ENCODE measurements around the gene TNIP2. TPM values are rescaled to one million over a fixed set of nuclear protein-coding genes. Genes with fewer than 3 reads are reported as not detected.

Gene TNIP2
- total and polyA plus RNA-seq, 2 of the 13 experiments (the other 11 are each of a cell fraction or from before 2014, with no cell fraction given) = 25.6 to 38.0 TPM

GRCh38 chr4:2793586-2794485 lies 37.7 kb upstream of the TNIP2 start (continued):
- TF ChIP-seq ZNF274 (CRISPR knock-in tag; IDR thresholded peaks at IDR 0.05) (peak; percentile 50; the same call in 1 of the 2 replicates), ZNF746 (CRISPR knock-in tag; IDR thresholded peaks at IDR 0.05) (peak; percentile 75; the same call in 1 of the 2 replicates), ZNF329 (CRISPR knock-in tag; IDR thresholded peaks at IDR 0.05; ENCODE audit: low read depth) (peak; percentile 54; the same call in 1 of the 2 replicates), KMT2A (CRISPR knock-in tag; IDR thresholded peaks at IDR 0.05) (peak; percentile 20; the same call in 1 of the 2 replicates), ZBTB14 (CRISPR knock-in tag; IDR thresholded peaks at IDR 0.05) (0 out of 2 replicates have a peak, but pooled peaks have one; percentile 21), ZNF572 (CRISPR knock-in tag; IDR thresholded peaks at IDR 0.05) (0 out of 2 replicates have a peak, but pooled peaks have one; percentile 26), ZNF770 (CRISPR knock-in tag; IDR thresholded peaks at IDR 0.05) (peak; percentile 70; the same call in 1 of the 2 replicates), BRD4 (CRISPR knock-in tag; IDR thresholded peaks at IDR 0.05) (0 out of 2 replicates have a peak, but pooled peaks have one; percentile 23), SALL1 (CRISPR knock-in tag; IDR thresholded peaks at IDR 0.05) (peak; percentile 90), TFE3 (CRISPR knock-in tag; IDR thresholded peaks at IDR 0.05) (peak; percentile 58; the same call in 1 of the 2 replicates), EED (CRISPR knock-in tag; IDR thresholded peaks at IDR 0.05) (peak; percentile 70), ZIK1 (CRISPR knock-in tag; IDR thresholded peaks at IDR 0.05; ENCODE audit: borderline replicate concordance, low read depth) (peak; percentile 81; the same call in 1 of the 2 replicates), ZNF446 (CRISPR knock-in tag; IDR thresholded peaks at IDR 0.05) (no peak), HDAC2 (CRISPR knock-in tag; IDR thresholded peaks at IDR 0.05) (peak; percentile 44; the same call in 1 of the 2 replicates), GATAD1 (CRISPR knock-in tag; IDR thresholded peaks at IDR 0.05) (0 out of 2 replicates have a peak, but pooled peaks have one; percentile 17), MXI1 (IDR thresholded peaks at IDR 0.05; ENCODE audit: borderline replicate concordance, low read depth, low read length) (peak; percentile 44; the same call in 1 of the 3 replicates), ATF7-NPFF (CRISPR knock-in tag; IDR thresholded peaks at IDR 0.05; ENCODE audit: low read depth) (0 out of 2 replicates have a peak, but pooled peaks have one; percentile 40), TAF1 (CRISPR knock-in tag; IDR thresholded peaks at IDR 0.05) (peak; percentile 55; the same call in 1 of the 2 replicates), ZBTB7A (CRISPR knock-in tag; IDR thresholded peaks at IDR 0.05) (0 out of 2 replicates have a peak, but pooled peaks have one; percentile 55), ZNF839 (CRISPR knock-in tag; IDR thresholded peaks at IDR 0.05; ENCODE audit: borderline replicate concordance) (0 out of 2 replicates have a peak, but pooled peaks have one; percentile 34), TEF (CRISPR knock-in tag; IDR thresholded peaks at IDR 0.05) (0 out of 2 replicates have a peak, but pooled peaks have one; percentile 64), ZNF451 (CRISPR knock-in tag; IDR thresholded peaks at IDR 0.05) (0 out of 2 replicates have a peak, but pooled peaks have one; percentile 49)
